MCF 10A (cell line): ENCODE results near the gene DMRT2. TPM values are rescaled to one million over a fixed set of nuclear protein-coding genes. Genes with fewer than 3 reads are reported as not detected.

Source experiments
- BruUV-seq: library from RNA; stranded (reverse); fragments of 400-500 nt; replicated peaks from 2 replicates; lab custom pipeline; 2021; lab: Mats Ljungman, UMichigan
- CTCF ChIA-PET: fragments of 300-600 bp; sonication (Branson Sonifier 250); formaldehyde crosslinking; extraction: SDS; loops from one replicate; lab custom pipeline; 2021; ENCODE audit warnings: antibody characterized with exemption, inconsistent platforms; lab: Yijun Ruan, JAX
- POLR2A ChIA-PET: fragments of 300-600, 350-650 bp; sonication (Branson Sonifier 250); formaldehyde crosslinking; extraction: SDS; loops from one replicate; lab custom pipeline; 2020; ENCODE audit warnings: antibody characterized with exemption, inconsistent platforms; lab: Yijun Ruan, JAX
- DNase-seq: peaks from one replicate; pipeline ENCODE4 v3.0.0-alpha.2; 2018; ENCODE audit not compliant: unreplicated experiment
- H3K27ac Mint-ChIP-seq: one replicate; pipeline ENCODE4 v1.8.0; 2022; ENCODE audit warnings: mild to moderate bottlenecking, low read depth, mixed read lengths; ENCODE audit not compliant: unreplicated experiment
- H3K27me3 Mint-ChIP-seq: one replicate; pipeline ENCODE4 v1.8.0; 2022; ENCODE audit warnings: mixed read lengths; ENCODE audit not compliant: insufficient read depth, unreplicated experiment
- H3K36me3 Mint-ChIP-seq: one replicate; pipeline ENCODE4 v1.8.0; 2022; ENCODE audit warnings: mild to moderate bottlenecking, moderate library complexity, mixed read lengths; ENCODE audit not compliant: insufficient read depth, unreplicated experiment
- H3K4me1 Mint-ChIP-seq: one replicate; pipeline ENCODE4 v1.8.0; 2022; ENCODE audit warnings: mixed read lengths; ENCODE audit not compliant: insufficient read depth, unreplicated experiment
- H3K4me3 Mint-ChIP-seq: one replicate; pipeline ENCODE4 v1.8.0; 2022; ENCODE audit warnings: mild to moderate bottlenecking, moderate library complexity, mixed read lengths; ENCODE audit not compliant: unreplicated experiment
- H3K9me3 Mint-ChIP-seq: one replicate; pipeline ENCODE4 v1.8.0; 2022; ENCODE audit warnings: mixed read lengths; ENCODE audit not compliant: unreplicated experiment
- intact Hi-C: fragments of 100-400 bp; cut with micrococcal nuclease; formaldehyde crosslinking; loops from 2 replicates; pipeline ENCODE4 v1.14.1; 2022
- total RNA-seq: library from RNA; stranded (reverse); gene quantifications from 2 replicates; pipeline ENCODE4 v1.2.3, GENCODE V29; 2022
- TF ChIP-seq, protein P1 (sequence below): fragments of 200-600 bp; IDR thresholded peaks from one replicate; pipeline ENCODE4 v1.8.0; 2022; ENCODE audit warnings: antibody characterized with exemption, mild to moderate bottlenecking; ENCODE audit not compliant: unreplicated experiment

The DMRT2 gene
- total RNA-seq, 1 experiment from 2014 or later = not detected

DNA sequence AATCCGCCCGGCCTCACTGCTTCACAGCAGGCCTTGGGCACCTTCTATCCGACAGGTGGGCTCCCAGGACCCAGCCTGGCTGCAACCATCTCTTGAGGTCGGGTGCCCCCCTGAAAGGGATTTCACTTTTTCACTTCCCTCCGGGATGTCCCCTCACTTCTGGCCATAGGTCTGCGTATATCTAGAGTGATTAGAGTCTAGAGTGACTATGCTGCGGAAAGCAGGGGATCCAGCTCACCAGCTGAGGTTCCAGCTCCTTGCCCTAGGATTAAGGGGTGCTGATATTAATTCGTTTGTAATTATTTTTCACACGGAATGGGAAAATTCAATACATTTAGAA, 3.1 kb downstream of the DMRT2 start:
- ChIA-PET POLR2A (no interaction called here), CTCF (interaction anchor here (1.8 kb wide), 1 partner anchor 44 kb away, joined by 4 read pairs; no protein-coding TSS in a partner anchor)
- Mint-ChIP-seq H3K4me3 (no peak overlapping the region), H3K27me3 (no peaks in the 10 kb centered on the region), H3K4me1 (no peaks in the 10 kb centered on the region), H3K27ac (no peak overlapping the region), H3K9me3 (no peaks in the 10 kb centered on the region), H3K36me3 (no peaks in the 10 kb centered on the region)
- no peak for DNase-seq
- TF ChIP-seq, protein P1, sequence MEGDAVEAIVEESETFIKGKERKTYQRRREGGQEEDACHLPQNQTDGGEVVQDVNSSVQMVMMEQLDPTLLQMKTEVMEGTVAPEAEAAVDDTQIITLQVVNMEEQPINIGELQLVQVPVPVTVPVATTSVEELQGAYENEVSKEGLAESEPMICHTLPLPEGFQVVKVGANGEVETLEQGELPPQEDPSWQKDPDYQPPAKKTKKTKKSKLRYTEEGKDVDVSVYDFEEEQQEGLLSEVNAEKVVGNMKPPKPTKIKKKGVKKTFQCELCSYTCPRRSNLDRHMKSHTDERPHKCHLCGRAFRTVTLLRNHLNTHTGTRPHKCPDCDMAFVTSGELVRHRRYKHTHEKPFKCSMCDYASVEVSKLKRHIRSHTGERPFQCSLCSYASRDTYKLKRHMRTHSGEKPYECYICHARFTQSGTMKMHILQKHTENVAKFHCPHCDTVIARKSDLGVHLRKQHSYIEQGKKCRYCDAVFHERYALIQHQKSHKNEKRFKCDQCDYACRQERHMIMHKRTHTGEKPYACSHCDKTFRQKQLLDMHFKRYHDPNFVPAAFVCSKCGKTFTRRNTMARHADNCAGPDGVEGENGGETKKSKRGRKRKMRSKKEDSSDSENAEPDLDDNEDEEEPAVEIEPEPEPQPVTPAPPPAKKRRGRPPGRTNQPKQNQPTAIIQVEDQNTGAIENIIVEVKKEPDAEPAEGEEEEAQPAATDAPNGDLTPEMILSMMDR = no peak
- no TSS peak for BruUV-seq
- intact Hi-C loops = no loop called here

DNA sequence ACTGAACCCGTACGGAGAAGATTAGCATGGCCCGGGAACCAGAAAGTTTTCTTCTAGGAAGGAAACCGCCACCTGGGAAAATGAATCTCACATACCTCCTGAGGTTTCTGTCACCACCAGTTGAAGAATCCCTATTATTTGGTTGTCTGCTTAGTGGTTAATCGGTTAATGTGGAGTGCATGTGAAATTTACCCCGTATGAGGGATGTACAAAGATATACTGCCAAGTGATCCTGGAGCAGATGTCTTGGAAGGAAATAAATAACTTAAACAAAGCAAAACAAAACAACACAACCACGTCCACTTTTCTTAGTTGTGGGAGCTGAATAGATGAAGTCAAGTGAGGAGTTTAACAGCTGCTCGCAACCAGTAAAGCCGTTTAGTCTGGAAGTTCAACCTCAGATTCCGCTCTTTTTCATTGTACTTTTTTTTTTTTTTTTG, 3.8 kb downstream of the DMRT2 start:
- Mint-ChIP-seq H3K4me1 (no peaks in the 10 kb centered on the region), H3K9me3 (no peaks in the 10 kb centered on the region), H3K4me3 (no peak overlapping the region), H3K27ac (no peak overlapping the region), H3K27me3 (no peaks in the 10 kb centered on the region), H3K36me3 (no peaks in the 10 kb centered on the region)
- TF ChIP-seq, protein P1 = no peak
- no peak for DNase-seq
- CTCF ChIA-PET = interaction anchor here (1.8 kb wide), 1 partner anchor 45 kb away, joined by 4 read pairs; no protein-coding TSS in a partner anchor
- POLR2A ChIA-PET = no interaction called here
- intact Hi-C loops = no loop called here
- no TSS peak for BruUV-seq

DNA sequence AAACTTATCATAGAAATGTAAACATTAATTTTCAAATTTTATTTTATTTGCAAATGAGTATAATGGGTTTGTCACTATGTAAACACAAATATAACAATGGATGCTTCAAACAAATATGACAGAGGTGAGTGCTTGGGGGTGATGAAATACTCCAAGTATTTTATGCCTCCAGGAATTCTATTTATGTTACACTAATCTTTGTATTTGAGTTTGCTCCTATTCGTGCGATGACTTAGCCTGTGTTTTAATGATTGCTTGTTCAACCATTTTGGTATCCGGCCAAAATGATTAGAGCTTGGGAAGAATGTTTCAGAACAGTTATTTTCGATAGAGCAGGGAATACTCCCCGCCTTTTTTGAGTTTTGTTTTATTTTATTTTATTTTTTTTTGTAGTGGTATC, 5.0 kb downstream of the DMRT2 start:
- Mint-ChIP-seq H3K4me3 (no peak overlapping the region), H3K27ac (no peak overlapping the region), H3K36me3 (no peaks in the 10 kb centered on the region), H3K4me1 (no peaks in the 10 kb centered on the region), H3K27me3 (no peaks in the 10 kb centered on the region), H3K9me3 (no peaks in the 10 kb centered on the region)
- TF ChIP-seq, protein P1 = no peak
- DNase-seq = peak; percentile 24
- ChIA-PET CTCF (interaction anchor here (0.6 to 0.7 kb wide), 2 partner anchors 10 to 103 kb away, joined by 4 read pairs; no protein-coding TSS in a partner anchor), POLR2A (no interaction called here)
- no TSS peak for BruUV-seq
- intact Hi-C loops = no loop called here

DNA sequence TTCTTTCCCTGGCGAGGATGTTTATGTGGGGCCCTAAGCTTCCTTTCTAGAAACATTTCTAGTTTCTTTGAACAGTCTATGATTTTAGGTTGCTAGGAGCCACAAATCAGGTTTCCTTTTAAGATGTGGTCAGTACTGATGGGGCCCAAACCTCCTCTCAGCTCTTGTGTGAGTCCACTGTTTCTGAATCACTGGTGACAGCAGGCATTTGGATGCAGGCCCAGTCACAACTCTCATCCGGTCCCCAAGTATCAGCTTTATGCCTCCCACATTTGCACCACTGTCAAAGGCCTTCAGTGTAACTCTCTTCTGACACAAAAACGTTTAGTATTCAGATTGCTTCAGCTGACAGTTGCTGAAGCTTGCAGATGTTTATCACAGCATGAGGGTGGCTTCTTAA, 7.8 kb downstream of the DMRT2 start:
- no peaks in the 10 kb centered on the region for H3K36me3 Mint-ChIP-seq
- DNase-seq = no peak
- POLR2A ChIA-PET = interaction anchor here (0.5 kb wide), 1 partner anchor 143 kb away, joined by 3 read pairs; no protein-coding TSS in a partner anchor
- intact Hi-C loops = no loop called here
- no peak overlapping the region for H3K4me3 Mint-ChIP-seq
- H3K27ac Mint-ChIP-seq = no peak overlapping the region
- H3K27me3 Mint-ChIP-seq = no peaks in the 10 kb centered on the region
- TF ChIP-seq, protein P1 = no peak
- CTCF ChIA-PET = interaction anchor here (0.5 kb wide), 1 partner anchor 665 kb away, joined by 3 read pairs; no protein-coding TSS in a partner anchor
- H3K9me3 Mint-ChIP-seq = no peaks in the 10 kb centered on the region
- H3K4me1 Mint-ChIP-seq = no peaks in the 10 kb centered on the region
- BruUV-seq = no TSS peak
